ENCODE measurements around the gene DIDO1.

The DIDO1 gene

DNA sequence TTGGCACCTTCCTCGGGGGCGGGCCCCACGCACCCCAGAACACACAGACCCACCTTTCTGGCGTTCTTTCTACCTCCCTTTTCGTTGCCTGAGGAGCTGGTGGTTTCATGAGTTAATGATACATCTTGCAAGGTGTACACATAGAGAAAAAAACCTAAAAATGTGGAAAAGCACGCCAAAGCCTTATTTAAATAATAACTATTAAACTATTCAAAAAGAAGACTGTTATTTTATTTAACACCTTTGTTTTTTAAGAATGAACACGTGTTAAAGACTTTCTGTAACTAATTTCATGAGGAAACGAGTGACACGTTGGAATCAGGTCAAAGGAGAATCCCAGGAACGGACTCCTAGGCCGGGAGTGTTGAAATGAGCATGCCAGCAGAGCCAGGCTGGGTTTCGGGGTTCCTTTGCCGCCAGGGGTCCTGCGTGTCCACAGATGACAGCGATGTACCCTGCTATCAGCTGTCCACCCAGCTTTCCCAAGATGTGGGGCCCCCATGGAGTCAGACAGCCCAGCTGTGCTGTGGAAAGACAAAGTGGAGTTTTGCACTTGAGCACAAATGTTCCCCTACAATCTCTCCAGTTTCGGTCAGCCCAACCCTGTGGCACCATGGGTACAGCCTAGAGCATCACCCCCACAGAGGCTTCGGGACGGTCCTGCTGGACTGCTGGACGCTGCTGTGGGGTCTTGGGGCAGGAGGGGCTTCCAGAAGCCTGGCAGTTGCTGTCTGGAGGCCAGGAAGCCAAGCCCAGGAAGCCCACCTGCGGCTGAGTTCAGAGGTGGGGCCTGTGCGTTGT is 42.3 kb upstream of the DIDO1 start:
- H3K36me3 ChIP-seq (ENCODE audit: control insufficient read depth, insufficient read depth, low read length) = no peaks in the 10 kb centered on the region
- H3K4me3 ChIP-seq (ENCODE audit: insufficient read depth, low read depth, low read length, poor library complexity, severe bottlenecking) = no peak overlapping the region
- peaks cover 12% of the 10 kb centered on the region for H3K4me1 ChIP-seq (ENCODE audit: control insufficient read depth, insufficient read depth, low read length, poor library complexity, severe bottlenecking)
- no peaks in the 10 kb centered on the region for H3K9me3 ChIP-seq (ENCODE audit: control insufficient read depth, low read length)
- no peak for DNase-seq
- peaks cover 11% of the 10 kb centered on the region for H3K27me3 ChIP-seq (replicated peaks; ENCODE audit: control insufficient read depth, insufficient read depth, low read length, poor library complexity, severe bottlenecking)
- no peak overlapping the region for H3K27ac ChIP-seq (ENCODE audit: insufficient read depth, low read length, poor library complexity, severe bottlenecking)

- no peak for DNase-seq
- Histone ChIP-seq H3K36me3 (ENCODE audit: control insufficient read depth, insufficient read depth, low read length) (no peaks in the 10 kb centered on the region), H3K4me1 (ENCODE audit: control insufficient read depth, insufficient read depth, low read length, poor library complexity, severe bottlenecking) (peaks cover 5% of the 10 kb centered on the region), H3K27ac (ENCODE audit: insufficient read depth, low read length, poor library complexity, severe bottlenecking) (no peak overlapping the region), H3K27me3 (replicated peaks; ENCODE audit: control insufficient read depth, insufficient read depth, low read length, poor library complexity, severe bottlenecking) (peaks cover 4% of the 10 kb centered on the region), H3K9me3 (ENCODE audit: control insufficient read depth, low read length) (no peaks in the 10 kb centered on the region), H3K4me3 (ENCODE audit: insufficient read depth, low read depth, low read length, poor library complexity, severe bottlenecking) (no peak overlapping the region)
Measured at GRCh38 chr20:62967628-62968351, 41.5 kb upstream of the DIDO1 start.

DNA sequence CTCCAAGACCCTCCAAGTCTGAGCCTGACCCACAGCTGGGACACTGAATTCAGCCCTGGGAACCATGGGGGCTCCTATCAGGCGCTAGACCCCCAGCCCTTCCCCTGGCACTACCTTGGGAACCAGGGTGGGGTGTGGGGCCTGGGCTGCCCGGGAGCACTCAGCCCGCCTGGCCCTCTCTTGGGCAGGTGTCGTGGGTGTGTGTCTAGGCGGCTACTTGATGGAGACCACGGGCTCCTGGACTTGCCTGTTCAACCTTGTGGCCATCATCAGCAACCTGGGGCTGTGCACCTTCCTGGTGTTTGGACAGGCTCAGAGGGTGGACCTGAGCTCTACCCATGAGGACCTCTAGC is 40.8 kb upstream of the DIDO1 start:
- Histone ChIP-seq H3K9me3 (ENCODE audit: control insufficient read depth, low read length) (no peaks in the 10 kb centered on the region), H3K4me1 (ENCODE audit: control insufficient read depth, insufficient read depth, low read length, poor library complexity, severe bottlenecking) (no peaks in the 10 kb centered on the region), H3K27me3 (replicated peaks; ENCODE audit: control insufficient read depth, insufficient read depth, low read length, poor library complexity, severe bottlenecking) (no peaks in the 10 kb centered on the region), H3K27ac (ENCODE audit: insufficient read depth, low read length, poor library complexity, severe bottlenecking) (no peak overlapping the region), H3K4me3 (ENCODE audit: insufficient read depth, low read depth, low read length, poor library complexity, severe bottlenecking) (no peak overlapping the region), H3K36me3 (ENCODE audit: control insufficient read depth, insufficient read depth, low read length) (no peaks in the 10 kb centered on the region)
- DNase-seq = no peak

- H3K36me3 ChIP-seq (ENCODE audit: control insufficient read depth, insufficient read depth, low read length) = no peaks in the 10 kb centered on the region
- no peak for DNase-seq
Measured at GRCh38 chr20:62966212-62967148, 40.2 kb upstream of the DIDO1 start.

GRCh38 chr20:62965363-62965771 is 39.1 kb upstream of the DIDO1 start:
- Histone ChIP-seq H3K36me3 (ENCODE audit: control insufficient read depth, insufficient read depth, low read length) (no peaks in the 10 kb centered on the region), H3K9me3 (ENCODE audit: control insufficient read depth, low read length) (no peaks in the 10 kb centered on the region), H3K4me3 (ENCODE audit: insufficient read depth, low read depth, low read length, poor library complexity, severe bottlenecking) (no peak overlapping the region), H3K27me3 (replicated peaks; ENCODE audit: control insufficient read depth, insufficient read depth, low read length, poor library complexity, severe bottlenecking) (no peaks in the 10 kb centered on the region), H3K27ac (ENCODE audit: insufficient read depth, low read length, poor library complexity, severe bottlenecking) (no peak overlapping the region), H3K4me1 (ENCODE audit: control insufficient read depth, insufficient read depth, low read length, poor library complexity, severe bottlenecking) (no peaks in the 10 kb centered on the region)
- no peak for DNase-seq

More at GRCh38 chr20:62966212-62967148, 40.2 kb upstream of the DIDO1 start:
- no peaks in the 10 kb centered on the region for H3K27me3 ChIP-seq (replicated peaks; ENCODE audit: control insufficient read depth, insufficient read depth, low read length, poor library complexity, severe bottlenecking)
- H3K9me3 ChIP-seq (ENCODE audit: control insufficient read depth, low read length) = no peaks in the 10 kb centered on the region
- no peak overlapping the region for H3K27ac ChIP-seq (ENCODE audit: insufficient read depth, low read length, poor library complexity, severe bottlenecking)
- no peaks in the 10 kb centered on the region for H3K4me1 ChIP-seq (ENCODE audit: control insufficient read depth, insufficient read depth, low read length, poor library complexity, severe bottlenecking)
- no peak overlapping the region for H3K4me3 ChIP-seq (ENCODE audit: insufficient read depth, low read depth, low read length, poor library complexity, severe bottlenecking)

DNA sequence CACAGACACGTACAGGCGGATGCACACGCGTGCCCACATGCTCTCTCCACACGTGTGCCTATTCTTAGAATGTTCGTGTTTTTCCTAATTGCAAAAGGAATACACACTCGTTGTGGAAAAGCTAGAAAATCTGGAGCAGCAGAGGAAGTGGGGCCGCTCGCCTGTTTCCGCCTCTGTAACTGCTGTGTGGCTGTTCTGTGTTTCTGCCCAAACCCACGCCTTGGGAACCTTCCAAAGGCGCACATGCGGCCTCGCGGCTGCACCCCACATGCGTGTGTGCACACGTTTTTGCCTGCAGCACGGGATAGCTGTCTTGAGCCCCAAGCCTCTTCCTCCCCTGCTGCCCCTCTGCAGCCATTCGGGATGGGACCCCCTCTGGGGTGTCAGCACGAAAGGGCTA is 38.4 kb upstream of the DIDO1 start:
- DNase-seq = no peak
- Histone ChIP-seq H3K4me1 (ENCODE audit: control insufficient read depth, insufficient read depth, low read length, poor library complexity, severe bottlenecking) (no peaks in the 10 kb centered on the region), H3K36me3 (ENCODE audit: control insufficient read depth, insufficient read depth, low read length) (no peaks in the 10 kb centered on the region)

DNA sequence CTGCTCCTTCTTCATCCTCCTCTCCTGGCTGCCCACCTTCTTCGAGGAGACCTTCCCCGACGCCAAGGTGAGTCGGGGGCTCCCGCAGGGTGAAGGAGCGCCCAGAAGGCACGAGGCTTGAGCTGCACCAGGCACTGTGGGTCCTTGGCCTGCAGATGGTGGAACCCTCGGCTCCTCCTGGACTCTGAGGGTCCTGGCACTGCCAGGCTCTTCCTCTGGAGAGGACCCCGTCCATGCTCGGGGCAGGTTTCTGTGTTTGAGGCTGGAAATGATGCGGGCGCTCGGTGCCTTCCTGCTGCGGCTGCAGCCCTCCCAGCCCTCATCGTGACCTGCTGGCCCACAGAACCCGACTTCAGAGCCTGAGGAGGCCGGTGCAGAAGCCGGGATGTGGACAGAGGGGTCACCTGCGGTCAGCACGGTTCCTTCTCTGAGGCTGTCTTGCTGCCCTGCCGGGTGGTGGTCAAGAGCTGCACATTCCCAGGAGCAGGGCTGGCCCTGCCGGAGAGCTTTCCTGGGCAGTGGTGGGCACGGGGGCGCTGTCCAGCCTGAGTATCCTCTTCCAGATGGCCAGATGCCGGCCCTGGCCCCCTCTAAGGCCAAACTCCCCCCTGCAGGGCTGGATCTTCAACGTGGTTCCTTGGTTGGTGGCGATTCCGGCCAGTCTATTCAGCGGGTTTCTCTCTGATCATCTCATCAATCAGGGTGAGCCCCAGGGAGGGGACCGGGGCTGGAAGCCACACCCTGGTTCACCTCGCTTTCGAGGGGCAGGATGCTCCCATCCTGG is 37.5 kb upstream of the DIDO1 start:
- Histone ChIP-seq H3K4me1 (ENCODE audit: control insufficient read depth, insufficient read depth, low read length, poor library complexity, severe bottlenecking) (no peaks in the 10 kb centered on the region), H3K27me3 (replicated peaks; ENCODE audit: control insufficient read depth, insufficient read depth, low read length, poor library complexity, severe bottlenecking) (no peaks in the 10 kb centered on the region), H3K27ac (ENCODE audit: insufficient read depth, low read length, poor library complexity, severe bottlenecking) (no peak overlapping the region), H3K9me3 (ENCODE audit: control insufficient read depth, low read length) (no peaks in the 10 kb centered on the region), H3K36me3 (ENCODE audit: control insufficient read depth, insufficient read depth, low read length) (no peaks in the 10 kb centered on the region), H3K4me3 (ENCODE audit: insufficient read depth, low read depth, low read length, poor library complexity, severe bottlenecking) (no peak overlapping the region)
- DNase-seq = no peak

More for the DNA sequence above, 38.4 kb upstream of the DIDO1 start:
- H3K27ac ChIP-seq (ENCODE audit: insufficient read depth, low read length, poor library complexity, severe bottlenecking) = no peak overlapping the region
- no peaks in the 10 kb centered on the region for H3K27me3 ChIP-seq (replicated peaks; ENCODE audit: control insufficient read depth, insufficient read depth, low read length, poor library complexity, severe bottlenecking)
- H3K9me3 ChIP-seq (ENCODE audit: control insufficient read depth, low read length) = no peaks in the 10 kb centered on the region
- no peak overlapping the region for H3K4me3 ChIP-seq (ENCODE audit: insufficient read depth, low read depth, low read length, poor library complexity, severe bottlenecking)

- Histone ChIP-seq H3K36me3 (ENCODE audit: control insufficient read depth, insufficient read depth, low read length) (no peaks in the 10 kb centered on the region), H3K4me1 (ENCODE audit: control insufficient read depth, insufficient read depth, low read length, poor library complexity, severe bottlenecking) (no peaks in the 10 kb centered on the region), H3K27ac (ENCODE audit: insufficient read depth, low read length, poor library complexity, severe bottlenecking) (no peak overlapping the region), H3K9me3 (ENCODE audit: control insufficient read depth, low read length) (no peaks in the 10 kb centered on the region), H3K4me3 (ENCODE audit: insufficient read depth, low read depth, low read length, poor library complexity, severe bottlenecking) (no peak overlapping the region), H3K27me3 (replicated peaks; ENCODE audit: control insufficient read depth, insufficient read depth, low read length, poor library complexity, severe bottlenecking) (no peaks in the 10 kb centered on the region)
- DNase-seq = no peak
Measured at GRCh38 chr20:62962891-62963613, 36.7 kb upstream of the DIDO1 start.

Data from effector memory CD4-positive, alpha-beta T cell (primary cell).